Astrocyte (in vitro differentiated cells and primary cell): ENCODE results near the gene TGFB3. TPM values are rescaled to one million over a fixed set of nuclear protein-coding genes. Genes with fewer than 3 reads are reported as not detected.

Experiments
- DNase-seq: peaks from one replicate; pipeline ENCODE4 v3.0.0-alpha.2; 2010; ENCODE audit warnings: low read depth
- FAIRE-seq: peaks from 2 replicates; lab custom pipeline; 2011; peaks lifted over from hg19 to GRCh38; lab: Jason Lieb, UNC
- H2AFZ ChIP-seq: 2 replicates; pipeline ENCODE4 v1.6.0; 2012; ENCODE audit warnings: low read depth, low read length, inconsistent platforms
- H3K27ac ChIP-seq: 2 replicates; pipeline ENCODE4 v1.5.1; 2011; ENCODE audit warnings: low read depth, low read length, inconsistent platforms
- H3K27me3 ChIP-seq: 2 replicates; pipeline ENCODE4 v1.6.0; 2011; ENCODE audit warnings: low read length, inconsistent platforms; ENCODE audit not compliant: insufficient read depth
- H3K36me3 ChIP-seq: 2 replicates; pipeline ENCODE4 v1.5.1; 2011; ENCODE audit warnings: low read length, inconsistent platforms; ENCODE audit not compliant: insufficient read depth
- H3K4me1 ChIP-seq: 2 replicates; pipeline ENCODE4 v1.5.1; 2011; ENCODE audit warnings: low read length, inconsistent platforms; ENCODE audit not compliant: insufficient read depth
- H3K4me2 ChIP-seq: 2 replicates; pipeline ENCODE4 v1.6.0; 2012; ENCODE audit warnings: low read length, inconsistent platforms
- H3K4me3 ChIP-seq: 2 replicates; pipeline ENCODE4 v1.5.1; 2011; ENCODE audit warnings: low read depth, mild to moderate bottlenecking, low read length, inconsistent platforms; ENCODE audit not compliant: insufficient read depth
- H3K79me2 ChIP-seq: 2 replicates; pipeline ENCODE4 v1.6.0; 2012; ENCODE audit warnings: mild to moderate bottlenecking, low read length, inconsistent platforms; ENCODE audit not compliant: insufficient read depth
- H3K9ac ChIP-seq: 2 replicates; pipeline ENCODE4 v1.6.0; 2012; ENCODE audit warnings: mild to moderate bottlenecking, low read length, inconsistent platforms
- H3K9me3 ChIP-seq: 2 replicates; pipeline ENCODE4 v1.5.1; 2012; ENCODE audit warnings: low read depth, mild to moderate bottlenecking, low read length, inconsistent platforms; ENCODE audit not compliant: insufficient read depth
- H4K20me1 ChIP-seq: 2 replicates; pipeline ENCODE4 v1.6.0; 2012; ENCODE audit warnings: low read length, inconsistent platforms; ENCODE audit not compliant: insufficient read depth
- H3K27ac Mint-ChIP-seq: one replicate; pipeline ENCODE4 v1.8.0; 2021; ENCODE audit warnings: mild to moderate bottlenecking, mixed read lengths; ENCODE audit not compliant: unreplicated experiment
- H3K27me3 Mint-ChIP-seq: one replicate; pipeline ENCODE4 v1.8.0; 2021; ENCODE audit warnings: low read depth, mixed read lengths; ENCODE audit not compliant: unreplicated experiment
- H3K36me3 Mint-ChIP-seq: one replicate; pipeline ENCODE4 v1.8.0; 2021; ENCODE audit warnings: low read depth, mixed read lengths; ENCODE audit not compliant: unreplicated experiment
- H3K4me1 Mint-ChIP-seq: one replicate; pipeline ENCODE4 v1.8.0; 2021; ENCODE audit warnings: low read depth, mixed read lengths; ENCODE audit not compliant: unreplicated experiment
- H3K4me3 Mint-ChIP-seq: one replicate; pipeline ENCODE4 v1.8.0; 2021; ENCODE audit warnings: mild to moderate bottlenecking, moderate library complexity, mixed read lengths; ENCODE audit not compliant: unreplicated experiment
- H3K9me3 Mint-ChIP-seq: one replicate; pipeline ENCODE4 v1.8.0; 2021; ENCODE audit warnings: mild to moderate bottlenecking, mixed read lengths; ENCODE audit not compliant: unreplicated experiment
- EZH2 ChIP-seq: IDR thresholded peaks from 2 replicates; pipeline ENCODE4 v1.6.1; 2012; ENCODE audit warnings: mild to moderate bottlenecking, low read length, inconsistent platforms; ENCODE audit not compliant: insufficient read depth
- total RNA-seq: library from RNA; stranded (reverse); gene quantifications from 2 replicates; pipeline ENCODE4 v1.2.1, GENCODE V29; 2021
- TF ChIP-seq, protein P1 (sequence below): IDR thresholded peaks from 2 replicates; pipeline ENCODE4 v1.5.1; 2011; ENCODE audit warnings: low read depth, mild to moderate bottlenecking, inconsistent platforms, low read length, moderate library complexity; ENCODE audit not compliant: insufficient read depth

Gene TGFB3
- total RNA-seq, 1 donor from 2014 or later, result 30.5 TPM

DNA sequence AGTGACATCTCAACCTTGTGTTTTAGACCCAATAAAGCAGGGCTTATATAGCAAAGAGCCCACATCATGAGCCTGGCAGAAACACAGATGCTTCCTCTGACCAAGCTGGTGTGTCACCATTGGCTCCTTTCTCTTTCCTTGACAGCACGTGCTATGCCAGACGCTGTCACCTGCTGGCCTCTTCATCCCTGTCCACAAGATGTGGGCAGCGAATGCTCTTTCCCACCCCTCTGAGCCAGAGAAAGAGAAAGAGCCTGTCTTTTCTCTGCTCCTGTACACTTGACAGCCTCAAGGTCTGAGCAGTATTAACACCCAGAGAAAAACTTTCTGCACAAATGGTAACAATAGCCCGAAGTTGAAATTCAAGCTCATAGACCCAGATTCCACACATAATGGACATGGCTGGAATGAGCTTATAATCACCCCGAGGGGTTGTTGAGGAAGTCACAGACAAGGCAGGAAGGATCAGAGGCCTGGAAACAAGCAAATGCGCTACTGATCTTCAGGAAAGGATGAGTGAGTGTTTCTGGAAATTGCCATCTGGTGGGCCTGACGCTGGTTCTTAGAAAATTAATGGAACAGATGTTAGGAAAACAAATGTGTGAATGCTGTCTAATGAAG is 8.9 kb downstream of the TGFB3 start:
- no peak overlapping the region for H3K4me2 ChIP-seq
- H3K36me3 ChIP-seq, result no peaks in the 10 kb centered on the region
- no peaks in the 10 kb centered on the region for H3K4me1 ChIP-seq
- Mint-ChIP-seq H3K36me3 (peaks cover 17% of the 10 kb centered on the region), H3K9me3 (no peaks in the 10 kb centered on the region), H3K4me3 (no peak overlapping the region), H3K27ac (no peak overlapping the region), H3K27me3 (no peaks in the 10 kb centered on the region), H3K4me1 (peaks cover 16% of the 10 kb centered on the region)
- no peak for DNase-seq
- no peak overlapping the region for H3K9ac ChIP-seq
- no peaks in the 10 kb centered on the region for H4K20me1 ChIP-seq
- H3K27ac ChIP-seq, result no peak overlapping the region
- no peaks in the 10 kb centered on the region for H3K79me2 ChIP-seq
- no peak overlapping the region for H3K4me3 ChIP-seq
- no peaks in the 10 kb centered on the region for H3K27me3 ChIP-seq
- no peaks in the 10 kb centered on the region for H3K9me3 ChIP-seq
- no peak for TF ChIP-seq EZH2
- TF ChIP-seq, protein P1, sequence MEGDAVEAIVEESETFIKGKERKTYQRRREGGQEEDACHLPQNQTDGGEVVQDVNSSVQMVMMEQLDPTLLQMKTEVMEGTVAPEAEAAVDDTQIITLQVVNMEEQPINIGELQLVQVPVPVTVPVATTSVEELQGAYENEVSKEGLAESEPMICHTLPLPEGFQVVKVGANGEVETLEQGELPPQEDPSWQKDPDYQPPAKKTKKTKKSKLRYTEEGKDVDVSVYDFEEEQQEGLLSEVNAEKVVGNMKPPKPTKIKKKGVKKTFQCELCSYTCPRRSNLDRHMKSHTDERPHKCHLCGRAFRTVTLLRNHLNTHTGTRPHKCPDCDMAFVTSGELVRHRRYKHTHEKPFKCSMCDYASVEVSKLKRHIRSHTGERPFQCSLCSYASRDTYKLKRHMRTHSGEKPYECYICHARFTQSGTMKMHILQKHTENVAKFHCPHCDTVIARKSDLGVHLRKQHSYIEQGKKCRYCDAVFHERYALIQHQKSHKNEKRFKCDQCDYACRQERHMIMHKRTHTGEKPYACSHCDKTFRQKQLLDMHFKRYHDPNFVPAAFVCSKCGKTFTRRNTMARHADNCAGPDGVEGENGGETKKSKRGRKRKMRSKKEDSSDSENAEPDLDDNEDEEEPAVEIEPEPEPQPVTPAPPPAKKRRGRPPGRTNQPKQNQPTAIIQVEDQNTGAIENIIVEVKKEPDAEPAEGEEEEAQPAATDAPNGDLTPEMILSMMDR, result no peak
- no peak overlapping the region for H2AFZ ChIP-seq
- no peak for FAIRE-seq

DNA sequence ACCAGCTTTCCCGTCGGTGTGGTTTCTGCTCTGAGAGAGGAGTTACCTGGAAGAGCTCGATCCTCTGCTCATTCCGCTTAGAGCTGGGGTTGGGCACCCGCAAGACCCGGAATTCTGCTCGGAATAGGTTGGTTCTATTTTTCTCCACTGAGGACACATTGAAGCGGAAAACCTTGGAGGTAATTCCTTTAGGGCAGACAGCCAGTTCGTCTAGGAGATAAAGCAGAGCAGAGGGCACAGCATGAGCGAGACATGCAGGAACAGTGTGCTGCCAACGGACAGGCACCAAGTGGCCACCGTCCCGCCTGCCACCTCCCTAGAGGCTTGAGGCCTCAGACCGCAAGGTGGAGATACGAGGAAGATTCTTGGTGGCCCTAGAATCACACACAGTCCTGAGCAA is 10.3 kb downstream of the TGFB3 start:
- H3K9me3 ChIP-seq, result no peaks in the 10 kb centered on the region
- no peak overlapping the region for H2AFZ ChIP-seq
- no peaks in the 10 kb centered on the region for H3K36me3 ChIP-seq
- DNase-seq, result no peak
- H4K20me1 ChIP-seq, result no peaks in the 10 kb centered on the region
- no peak overlapping the region for H3K4me3 ChIP-seq
- no peak for TF ChIP-seq EZH2
- TF ChIP-seq, protein P1, result no peak
- Mint-ChIP-seq H3K4me3 (no peak overlapping the region), H3K4me1 (peaks cover 5% of the 10 kb centered on the region), H3K27me3 (no peaks in the 10 kb centered on the region), H3K9me3 (no peaks in the 10 kb centered on the region), H3K27ac (no peak overlapping the region), H3K36me3 (peaks cover 20% of the 10 kb centered on the region)
- no peaks in the 10 kb centered on the region for H3K27me3 ChIP-seq
- H3K27ac ChIP-seq, result no peak overlapping the region
- H3K79me2 ChIP-seq, result no peaks in the 10 kb centered on the region
- no peak overlapping the region for H3K9ac ChIP-seq
- no peaks in the 10 kb centered on the region for H3K4me1 ChIP-seq
- no peak for FAIRE-seq
- no peak overlapping the region for H3K4me2 ChIP-seq

DNA sequence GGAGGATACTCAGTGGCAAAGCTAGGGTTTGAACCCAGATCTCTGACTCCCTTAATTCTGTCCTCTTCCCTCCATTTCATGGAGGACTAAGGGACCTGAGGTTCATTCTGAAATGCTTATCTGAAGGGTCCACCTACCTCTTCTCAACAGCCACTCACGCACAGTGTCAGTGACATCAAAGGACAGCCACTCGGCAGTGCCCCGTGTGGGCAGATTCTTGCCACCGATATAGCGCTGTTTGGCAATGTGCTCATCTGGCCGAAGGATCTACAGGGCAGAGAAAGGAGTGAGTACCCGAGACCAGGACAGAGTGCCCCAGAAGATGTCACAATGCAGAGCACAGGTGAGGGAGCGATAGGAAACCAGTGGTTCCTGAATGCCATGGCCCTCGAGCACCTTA is 10.8 kb downstream of the TGFB3 start:
- Histone ChIP-seq H3K4me2 (no peak overlapping the region), H3K9me3 (no peaks in the 10 kb centered on the region), H3K4me1 (no peaks in the 10 kb centered on the region), H3K79me2 (no peaks in the 10 kb centered on the region), H3K27me3 (no peaks in the 10 kb centered on the region), H3K36me3 (no peaks in the 10 kb centered on the region), H3K4me3 (no peak overlapping the region), H2AFZ (no peak overlapping the region), H4K20me1 (no peaks in the 10 kb centered on the region), H3K27ac (no peak overlapping the region), H3K9ac (no peak overlapping the region)
- Mint-ChIP-seq H3K27me3 (no peaks in the 10 kb centered on the region), H3K27ac (no peak overlapping the region), H3K9me3 (no peaks in the 10 kb centered on the region), H3K4me3 (no peak overlapping the region), H3K36me3 (peaks cover 23% of the 10 kb centered on the region), H3K4me1 (peaks cover 5% of the 10 kb centered on the region)
- no peak for DNase-seq
- no peak for TF ChIP-seq EZH2
- TF ChIP-seq, protein P1, result no peak
- FAIRE-seq, result no peak
